ENCODE measurements around the gene ULK4.

DNA sequence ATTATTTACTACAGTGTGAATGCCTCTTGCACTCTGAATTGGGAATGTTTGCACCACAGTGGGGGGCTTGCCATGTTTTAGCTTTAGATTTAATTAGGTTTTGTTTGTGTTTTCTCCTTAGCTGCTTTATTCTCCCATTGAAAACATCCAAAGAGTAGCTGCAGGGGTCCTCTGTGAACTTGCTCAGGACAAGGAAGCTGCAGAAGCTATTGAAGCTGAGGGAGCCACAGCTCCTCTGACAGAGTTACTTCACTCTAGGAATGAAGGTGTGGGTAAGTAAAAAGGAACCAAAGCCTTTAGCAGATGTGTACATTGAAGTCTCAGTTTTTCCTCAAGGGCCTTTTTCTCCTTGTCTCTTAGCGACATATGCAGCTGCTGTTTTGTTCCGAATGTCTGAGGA, 725.7 kb downstream of the ULK4 start:
- TF ChIP-seq, protein P1, sequence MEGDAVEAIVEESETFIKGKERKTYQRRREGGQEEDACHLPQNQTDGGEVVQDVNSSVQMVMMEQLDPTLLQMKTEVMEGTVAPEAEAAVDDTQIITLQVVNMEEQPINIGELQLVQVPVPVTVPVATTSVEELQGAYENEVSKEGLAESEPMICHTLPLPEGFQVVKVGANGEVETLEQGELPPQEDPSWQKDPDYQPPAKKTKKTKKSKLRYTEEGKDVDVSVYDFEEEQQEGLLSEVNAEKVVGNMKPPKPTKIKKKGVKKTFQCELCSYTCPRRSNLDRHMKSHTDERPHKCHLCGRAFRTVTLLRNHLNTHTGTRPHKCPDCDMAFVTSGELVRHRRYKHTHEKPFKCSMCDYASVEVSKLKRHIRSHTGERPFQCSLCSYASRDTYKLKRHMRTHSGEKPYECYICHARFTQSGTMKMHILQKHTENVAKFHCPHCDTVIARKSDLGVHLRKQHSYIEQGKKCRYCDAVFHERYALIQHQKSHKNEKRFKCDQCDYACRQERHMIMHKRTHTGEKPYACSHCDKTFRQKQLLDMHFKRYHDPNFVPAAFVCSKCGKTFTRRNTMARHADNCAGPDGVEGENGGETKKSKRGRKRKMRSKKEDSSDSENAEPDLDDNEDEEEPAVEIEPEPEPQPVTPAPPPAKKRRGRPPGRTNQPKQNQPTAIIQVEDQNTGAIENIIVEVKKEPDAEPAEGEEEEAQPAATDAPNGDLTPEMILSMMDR (IDR thresholded peaks at IDR 0.05) = no peak
- TF ChIP-seq POLR2AphosphoS5 (IDR thresholded peaks at IDR 0.05; ENCODE audit: low read depth, low read length) = no peak
